ENCODE results near the gene AKT1. TPM values are rescaled to one million over a fixed set of nuclear protein-coding genes. Genes with fewer than 3 reads are reported as not detected.
"Not testable (repeated sequence)": the region's sequence is repeated elsewhere in the genome, so short reads cannot be mapped to it uniquely, and the experiment has no call there.

AKT1 gene
- total RNA-seq, 1 donor from 2014 or later = 140 TPM

DNA sequence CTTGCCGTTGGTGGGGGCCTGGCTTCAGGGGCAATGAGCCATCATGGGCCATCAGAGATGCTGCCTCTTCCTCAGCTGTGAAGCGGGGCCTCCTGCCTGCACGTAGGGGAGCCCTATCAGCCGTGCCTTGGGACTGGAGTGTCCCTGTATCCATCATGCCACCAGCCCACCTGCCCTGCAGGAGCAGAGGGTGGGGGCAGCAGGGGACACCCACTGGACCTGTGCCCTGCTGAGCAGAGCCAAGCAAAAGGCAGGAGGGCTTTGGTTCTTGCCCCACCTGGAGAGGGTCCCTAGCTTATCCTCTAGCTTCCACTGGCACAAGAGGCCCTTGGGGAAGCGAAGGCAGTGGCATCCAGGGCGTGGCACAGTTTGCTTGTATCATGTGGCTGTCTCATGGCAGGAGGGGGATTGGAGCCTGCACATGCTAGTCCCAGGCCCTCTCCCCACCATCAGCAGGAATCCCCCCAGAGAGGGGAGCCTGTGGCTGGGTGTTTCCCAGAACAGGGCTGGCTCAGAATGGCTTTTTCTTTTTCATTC lies 61.4 kb downstream of the AKT1 start:
- H3K4me1 Mint-ChIP-seq (ENCODE audit: low read depth) = no peaks in the 10 kb centered on the region
- H3K36me3 Mint-ChIP-seq (ENCODE audit: low read depth) = no peaks in the 10 kb centered on the region
- no peak overlapping the region for H3K27ac Mint-ChIP-seq
- H3K9me3 Mint-ChIP-seq = no peaks in the 10 kb centered on the region
- no peak for DNase-seq (ENCODE audit: low spot score)
- intact Hi-C loops (cut with micrococcal nuclease) = no loop called here
- H3K4me3 Mint-ChIP-seq = no peak overlapping the region
- no peaks in the 10 kb centered on the region for H3K27me3 Mint-ChIP-seq (ENCODE audit: insufficient read depth)

DNA sequence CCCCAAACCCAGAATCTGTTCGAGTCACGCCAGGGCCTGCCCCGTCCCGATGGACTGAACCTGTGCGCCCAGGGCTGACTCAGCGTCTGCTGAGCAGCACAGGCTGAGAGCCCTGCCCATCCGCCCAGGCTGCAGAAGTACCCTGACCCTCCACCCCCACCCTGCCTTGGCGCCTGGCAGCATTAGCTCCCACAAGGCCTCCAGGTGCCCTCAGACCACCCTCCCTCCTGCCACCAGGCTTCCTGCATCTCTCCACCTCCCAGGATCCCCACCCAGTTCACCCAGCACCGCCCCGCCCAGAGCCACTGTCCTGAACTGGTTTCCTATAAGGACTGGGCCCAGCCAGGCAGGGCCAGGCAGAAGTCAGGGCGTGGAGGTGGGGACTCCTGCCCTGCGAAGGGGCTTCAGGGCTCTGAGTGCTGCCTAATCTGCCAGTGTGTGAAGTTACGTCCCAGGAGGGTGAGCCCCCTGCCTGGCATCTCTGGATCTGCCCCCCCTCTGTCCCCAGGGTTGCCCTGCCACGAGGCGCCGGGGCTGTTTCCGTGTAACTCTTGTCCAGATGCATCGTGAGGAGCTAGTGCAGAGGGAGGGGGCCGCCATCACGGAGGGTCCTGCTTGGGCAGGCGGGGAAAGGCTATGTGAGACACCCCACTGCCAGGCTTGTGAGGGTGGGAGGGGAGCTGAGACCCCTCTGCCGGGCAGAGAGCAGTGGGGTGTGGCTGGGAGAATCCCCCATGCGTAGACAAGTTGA lies 62.4 kb downstream of the AKT1 start:
- Mint-ChIP-seq H3K4me1 (ENCODE audit: low read depth) (no peaks in the 10 kb centered on the region), H3K9me3 (no peaks in the 10 kb centered on the region), H3K27me3 (ENCODE audit: insufficient read depth) (no peaks in the 10 kb centered on the region), H3K27ac (no peak overlapping the region), H3K4me3 (no peak overlapping the region), H3K36me3 (ENCODE audit: low read depth) (no peaks in the 10 kb centered on the region)
- no peak for DNase-seq (ENCODE audit: low spot score)
- intact Hi-C loops (cut with micrococcal nuclease) = no loop called here

DNA sequence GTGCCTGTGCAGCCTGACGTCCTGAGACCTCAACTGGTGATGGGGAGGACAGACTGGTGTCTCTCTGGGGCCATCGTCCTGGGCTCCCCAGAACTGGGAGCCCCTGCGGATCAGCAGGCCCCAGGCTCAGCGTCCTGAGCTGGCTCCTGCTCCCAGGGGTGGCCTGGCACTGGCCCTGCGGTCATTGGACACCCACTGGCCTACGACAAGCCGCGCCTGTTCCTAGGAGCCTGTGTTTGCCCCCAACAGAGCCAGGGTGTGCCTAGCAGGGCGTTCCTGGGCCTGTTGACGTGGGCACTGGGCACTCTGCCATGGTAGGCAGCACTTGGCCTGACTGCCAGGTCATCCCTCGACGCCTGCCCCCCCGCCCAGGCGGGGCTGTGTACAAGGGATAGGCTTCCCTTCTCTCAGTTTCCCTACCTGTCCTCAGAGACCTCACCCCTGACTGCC lies 63.2 kb downstream of the AKT1 start:
- intact Hi-C loops (cut with micrococcal nuclease) = no loop called here

DNA sequence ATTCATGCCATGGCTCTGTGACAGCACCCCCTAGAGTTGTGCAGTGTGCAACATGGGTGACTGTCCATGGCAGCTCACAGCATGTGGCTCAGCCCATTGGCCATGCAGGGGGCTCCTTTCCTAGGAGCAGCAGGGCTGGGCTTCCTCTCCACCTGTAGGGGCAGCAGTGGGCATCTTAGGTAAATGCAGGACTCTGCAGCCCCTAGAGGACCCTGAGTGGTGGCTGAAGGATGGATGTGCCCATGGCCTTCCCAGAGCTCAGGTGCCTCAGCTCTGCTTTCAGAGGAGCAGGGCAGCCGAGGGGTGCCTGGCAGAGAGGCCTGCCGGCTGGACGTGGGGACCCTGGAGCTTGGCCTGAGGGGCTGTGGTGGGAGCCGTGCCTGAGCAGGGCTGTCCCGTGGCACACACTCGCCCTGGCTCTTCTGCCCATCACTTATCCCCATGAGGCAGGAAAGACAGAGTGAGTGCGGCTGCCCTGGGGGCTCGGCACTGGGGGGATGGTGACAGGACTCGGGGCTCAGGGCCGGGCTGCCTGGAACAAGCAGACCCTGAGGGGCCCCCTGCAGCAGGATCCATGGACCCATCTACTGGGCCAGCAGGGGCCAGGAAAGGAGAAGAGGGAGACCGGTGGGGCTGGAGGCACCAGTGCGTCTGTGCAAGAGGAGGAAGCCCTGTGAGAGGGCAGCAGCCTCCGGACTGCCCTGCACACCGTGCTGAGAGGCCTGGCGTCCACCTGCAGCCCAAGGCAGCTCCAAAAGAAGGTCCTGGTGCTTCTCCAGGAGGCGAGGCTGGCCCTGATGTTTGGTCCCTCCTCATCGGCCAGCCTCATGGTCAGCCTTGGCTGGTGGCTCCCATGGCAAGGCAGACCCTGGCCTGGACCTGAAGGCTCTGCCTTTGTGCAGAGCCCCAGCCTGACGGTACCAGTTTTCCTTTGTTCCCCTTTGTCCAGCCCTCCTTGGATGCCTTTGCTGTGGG lies 63.9 kb downstream of the AKT1 start:
- Mint-ChIP-seq H3K27ac (no peak overlapping the region), H3K4me3 (no peak overlapping the region), H3K4me1 (ENCODE audit: low read depth) (no peaks in the 10 kb centered on the region), H3K9me3 (no peaks in the 10 kb centered on the region), H3K36me3 (ENCODE audit: low read depth) (no peaks in the 10 kb centered on the region), H3K27me3 (ENCODE audit: insufficient read depth) (no peaks in the 10 kb centered on the region)
- intact Hi-C loops (cut with micrococcal nuclease) = no loop called here
- DNase-seq (ENCODE audit: low spot score) = no peak

More for the DNA sequence above, 63.2 kb downstream of the AKT1 start:
- Mint-ChIP-seq H3K4me3 (no peak overlapping the region), H3K36me3 (ENCODE audit: low read depth) (no peaks in the 10 kb centered on the region), H3K9me3 (no peaks in the 10 kb centered on the region), H3K27me3 (ENCODE audit: insufficient read depth) (no peaks in the 10 kb centered on the region), H3K4me1 (ENCODE audit: low read depth) (no peaks in the 10 kb centered on the region), H3K27ac (no peak overlapping the region)
- no peak for DNase-seq (ENCODE audit: low spot score)

DNA sequence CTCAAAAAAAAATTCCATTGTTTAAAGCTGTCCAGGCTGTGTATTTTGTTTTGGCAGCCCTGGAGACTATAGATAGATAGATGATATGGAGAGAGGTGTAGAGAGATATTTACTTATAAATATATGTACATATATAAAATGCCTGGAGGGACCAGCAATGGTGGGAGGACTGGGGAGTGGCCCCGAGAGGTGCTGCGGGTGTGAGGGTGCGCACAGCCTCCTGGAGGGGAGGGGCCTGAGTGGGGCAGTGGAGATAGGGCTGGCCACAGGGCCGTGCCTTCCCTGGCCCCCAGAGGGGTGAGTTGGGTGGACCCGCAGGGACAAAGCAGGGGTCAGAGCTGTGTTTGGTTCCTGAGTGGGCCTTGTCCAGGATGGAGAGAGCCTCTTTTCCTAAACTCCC lies 65.1 kb downstream of the AKT1 start:
- intact Hi-C loops (cut with micrococcal nuclease) = no loop called here
- no peak overlapping the region for H3K27ac Mint-ChIP-seq
- no peaks in the 10 kb centered on the region for H3K9me3 Mint-ChIP-seq
- no peak for DNase-seq (ENCODE audit: low spot score)
- no peak overlapping the region for H3K4me3 Mint-ChIP-seq
- no peaks in the 10 kb centered on the region for H3K36me3 Mint-ChIP-seq (ENCODE audit: low read depth)
- H3K4me1 Mint-ChIP-seq (ENCODE audit: low read depth) = no peaks in the 10 kb centered on the region
- no peaks in the 10 kb centered on the region for H3K27me3 Mint-ChIP-seq (ENCODE audit: insufficient read depth)

DNA sequence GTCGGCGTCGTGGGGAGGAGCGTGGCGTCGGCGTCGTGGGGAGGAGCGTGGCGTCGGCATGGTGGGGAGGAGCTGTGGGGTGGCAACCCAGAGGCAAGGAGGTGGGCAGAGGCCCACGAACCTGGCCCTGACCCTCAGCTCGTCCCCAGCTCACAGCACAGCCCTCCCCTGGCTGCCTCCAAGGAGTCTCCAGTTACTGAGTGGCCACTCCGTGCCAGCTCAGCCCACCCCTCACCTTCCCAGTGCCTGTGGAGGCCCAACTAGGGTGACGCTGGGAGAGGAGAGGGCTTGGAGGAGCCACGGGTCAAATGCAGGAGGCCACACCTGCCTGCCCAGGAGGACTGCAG lies 65.7 kb downstream of the AKT1 start:
- H3K4me1 Mint-ChIP-seq (ENCODE audit: low read depth) = no peaks in the 10 kb centered on the region

DNA sequence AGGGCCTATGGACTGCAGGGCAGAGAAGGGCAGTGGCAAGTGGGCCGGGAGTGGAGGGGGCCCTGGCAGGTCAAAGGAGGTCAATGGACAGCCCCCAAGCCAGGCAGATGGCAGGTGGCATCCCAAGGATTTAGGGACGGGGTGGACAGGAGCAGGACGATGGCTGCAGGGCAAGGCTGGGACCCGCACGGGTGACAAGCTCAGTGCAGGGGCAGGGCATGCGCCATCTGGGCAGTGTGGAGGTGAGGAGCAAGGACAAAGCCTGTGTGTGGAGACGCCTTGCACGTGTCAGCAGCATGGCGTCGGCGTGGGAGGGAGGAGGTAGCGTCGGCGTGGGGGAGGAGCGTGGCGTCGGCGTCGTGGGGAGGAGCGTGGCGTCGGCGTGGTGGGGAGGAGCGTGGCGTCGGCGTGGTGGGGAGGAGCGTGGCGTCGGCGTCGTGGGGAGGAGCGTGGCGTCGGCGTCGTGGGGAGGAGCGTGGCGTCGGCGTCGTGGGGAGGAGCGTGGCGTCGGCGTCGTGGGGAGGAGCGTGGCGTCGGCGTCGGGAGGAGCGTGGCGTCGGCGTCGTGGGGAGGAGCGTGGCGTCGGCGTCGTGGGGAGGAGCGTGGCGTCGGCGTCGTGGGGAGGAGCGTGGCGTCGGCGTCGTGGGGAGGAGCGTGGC lies 66.2 kb downstream of the AKT1 start:
- intact Hi-C loops (cut with micrococcal nuclease); H3K4me3 Mint-ChIP-seq; DNase-seq (ENCODE audit: low spot score); H3K9me3 Mint-ChIP-seq; H3K36me3 Mint-ChIP-seq (ENCODE audit: low read depth); H3K27me3 Mint-ChIP-seq (ENCODE audit: insufficient read depth); H3K4me1 Mint-ChIP-seq (ENCODE audit: low read depth); H3K27ac Mint-ChIP-seq: not testable (repeated sequence)

More for the DNA sequence above, 65.7 kb downstream of the AKT1 start:
- Mint-ChIP-seq H3K27me3 (ENCODE audit: insufficient read depth) (no peaks in the 10 kb centered on the region), H3K36me3 (ENCODE audit: low read depth) (no peaks in the 10 kb centered on the region), H3K9me3 (no peaks in the 10 kb centered on the region), H3K4me3 (no peak overlapping the region), H3K27ac (no peak overlapping the region)
- intact Hi-C loops (cut with micrococcal nuclease) = no loop called here
- DNase-seq (ENCODE audit: low spot score) = no peak

DNA sequence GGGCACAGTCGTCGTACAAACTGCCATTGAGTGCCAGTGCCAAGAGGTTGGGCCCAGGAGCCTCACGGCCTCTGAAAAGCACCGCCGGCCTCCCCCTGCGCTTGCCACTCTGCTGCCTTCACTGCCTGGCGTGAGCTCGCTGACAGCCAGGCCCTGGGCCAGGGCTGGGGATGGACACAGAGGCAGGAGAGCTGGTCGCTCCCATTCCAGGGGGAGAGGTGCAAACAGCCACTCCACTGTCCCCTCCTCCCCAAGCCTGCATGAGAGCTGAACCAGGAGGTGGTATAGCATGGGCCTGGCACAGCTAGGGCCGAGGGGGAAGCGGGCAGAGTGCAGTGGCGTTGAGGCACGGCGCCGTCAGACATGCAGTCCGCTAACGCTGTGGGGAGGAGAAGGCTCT lies 66.9 kb downstream of the AKT1 start:
- intact Hi-C loops (cut with micrococcal nuclease) = no loop called here
- Mint-ChIP-seq H3K4me3 (no peak overlapping the region), H3K4me1 (ENCODE audit: low read depth) (no peaks in the 10 kb centered on the region), H3K36me3 (ENCODE audit: low read depth) (no peaks in the 10 kb centered on the region), H3K27ac (no peak overlapping the region), H3K9me3 (no peaks in the 10 kb centered on the region), H3K27me3 (ENCODE audit: insufficient read depth) (no peaks in the 10 kb centered on the region)
- DNase-seq (ENCODE audit: low spot score) = no peak

DNA sequence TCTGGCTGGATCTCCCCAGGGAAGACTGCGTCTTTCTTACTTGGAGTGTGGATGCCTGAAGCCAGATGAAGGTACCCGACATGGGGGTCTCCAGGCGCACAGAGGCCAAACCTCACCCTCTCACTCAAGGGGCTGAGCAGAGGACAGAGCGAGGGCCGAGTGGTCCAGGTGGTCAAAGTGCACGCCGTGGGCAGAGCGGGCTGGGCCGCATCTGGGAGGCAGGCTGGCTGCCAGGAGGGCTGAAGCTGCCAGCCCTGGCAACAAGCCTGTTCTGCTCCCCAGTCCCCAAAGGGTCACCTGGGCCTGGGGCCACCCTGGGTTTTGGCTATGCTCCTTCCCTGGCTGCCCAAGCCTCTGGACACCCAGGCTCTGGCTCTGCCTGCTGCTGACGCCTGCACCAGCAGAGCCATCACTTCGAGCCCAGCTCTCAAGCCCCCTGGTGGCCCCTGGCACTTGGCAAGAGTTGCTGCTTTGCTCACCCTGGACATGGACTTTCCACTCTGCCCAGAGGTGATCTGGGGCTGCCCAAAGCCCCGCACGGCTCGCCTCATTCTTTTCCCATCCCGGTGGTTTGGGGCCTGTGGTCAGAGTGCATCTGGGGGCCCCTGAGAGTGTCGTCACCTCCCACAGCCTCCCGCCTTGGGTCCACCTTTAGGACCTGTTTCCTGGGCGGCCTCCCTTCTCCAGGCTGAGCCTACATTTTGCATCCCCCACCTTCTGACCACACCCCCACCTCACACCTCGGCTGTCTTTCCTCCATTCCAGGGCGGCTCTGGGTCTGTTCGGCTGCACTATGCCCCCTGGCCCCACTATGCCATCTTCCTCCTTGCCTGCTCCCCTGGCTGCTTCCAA lies 68.7 kb downstream of the AKT1 start:
- H3K27ac Mint-ChIP-seq = no peak overlapping the region
- intact Hi-C loops (cut with micrococcal nuclease) = no loop called here
- H3K4me3 Mint-ChIP-seq = peak overlapping the region; percentile 15
- no peak for DNase-seq (ENCODE audit: low spot score)
- no peaks in the 10 kb centered on the region for H3K36me3 Mint-ChIP-seq (ENCODE audit: low read depth)
- no peaks in the 10 kb centered on the region for H3K4me1 Mint-ChIP-seq (ENCODE audit: low read depth)
- no peaks in the 10 kb centered on the region for H3K27me3 Mint-ChIP-seq (ENCODE audit: insufficient read depth)
- no peaks in the 10 kb centered on the region for H3K9me3 Mint-ChIP-seq

DNA sequence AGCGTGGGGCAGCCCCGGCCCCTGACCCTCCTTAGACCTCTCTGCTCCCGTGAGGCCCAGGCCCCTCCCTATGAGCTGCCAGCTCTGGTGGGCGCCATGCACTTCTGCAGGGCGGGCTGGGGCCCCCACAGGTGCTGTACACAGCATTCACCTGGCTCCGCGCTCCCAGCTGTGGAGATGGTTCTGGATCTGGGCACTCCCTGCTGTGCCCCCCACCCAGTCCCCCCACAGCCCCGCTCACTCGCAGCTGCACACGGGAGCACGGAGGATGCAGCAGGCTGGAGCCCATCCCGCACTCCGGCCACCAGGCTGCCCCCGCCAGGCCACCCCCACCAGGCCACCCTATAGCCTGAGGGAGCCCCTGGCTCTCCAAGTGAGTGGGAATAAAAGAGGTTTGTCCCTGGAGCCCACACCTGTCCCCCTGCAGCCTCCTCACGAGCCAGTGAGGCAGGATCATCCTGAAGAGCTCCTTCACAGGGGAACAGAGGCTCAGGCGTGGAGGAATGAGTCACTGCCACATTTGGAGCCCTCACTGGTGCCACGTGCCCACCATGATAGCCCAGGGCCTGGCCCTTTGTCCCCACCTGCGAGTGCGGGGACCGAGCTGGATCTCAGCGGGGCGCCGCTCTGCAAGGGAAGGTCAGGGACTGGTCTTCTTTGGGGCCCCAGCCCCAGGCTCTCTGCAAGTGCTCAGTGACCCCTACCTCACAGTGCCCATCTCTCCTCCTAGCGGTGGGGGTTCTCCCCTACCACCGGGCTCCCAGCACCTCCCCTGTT lies 69.6 kb downstream of the AKT1 start:
- intact Hi-C loops (cut with micrococcal nuclease) = no loop called here
- no peak overlapping the region for H3K27ac Mint-ChIP-seq
- no peaks in the 10 kb centered on the region for H3K9me3 Mint-ChIP-seq
- H3K4me1 Mint-ChIP-seq (ENCODE audit: low read depth) = no peaks in the 10 kb centered on the region
- no peaks in the 10 kb centered on the region for H3K27me3 Mint-ChIP-seq (ENCODE audit: insufficient read depth)
- H3K36me3 Mint-ChIP-seq (ENCODE audit: low read depth) = no peaks in the 10 kb centered on the region
- DNase-seq (ENCODE audit: low spot score) = no peak
- peak overlapping the region; percentile 53 for H3K4me3 Mint-ChIP-seq

DNA sequence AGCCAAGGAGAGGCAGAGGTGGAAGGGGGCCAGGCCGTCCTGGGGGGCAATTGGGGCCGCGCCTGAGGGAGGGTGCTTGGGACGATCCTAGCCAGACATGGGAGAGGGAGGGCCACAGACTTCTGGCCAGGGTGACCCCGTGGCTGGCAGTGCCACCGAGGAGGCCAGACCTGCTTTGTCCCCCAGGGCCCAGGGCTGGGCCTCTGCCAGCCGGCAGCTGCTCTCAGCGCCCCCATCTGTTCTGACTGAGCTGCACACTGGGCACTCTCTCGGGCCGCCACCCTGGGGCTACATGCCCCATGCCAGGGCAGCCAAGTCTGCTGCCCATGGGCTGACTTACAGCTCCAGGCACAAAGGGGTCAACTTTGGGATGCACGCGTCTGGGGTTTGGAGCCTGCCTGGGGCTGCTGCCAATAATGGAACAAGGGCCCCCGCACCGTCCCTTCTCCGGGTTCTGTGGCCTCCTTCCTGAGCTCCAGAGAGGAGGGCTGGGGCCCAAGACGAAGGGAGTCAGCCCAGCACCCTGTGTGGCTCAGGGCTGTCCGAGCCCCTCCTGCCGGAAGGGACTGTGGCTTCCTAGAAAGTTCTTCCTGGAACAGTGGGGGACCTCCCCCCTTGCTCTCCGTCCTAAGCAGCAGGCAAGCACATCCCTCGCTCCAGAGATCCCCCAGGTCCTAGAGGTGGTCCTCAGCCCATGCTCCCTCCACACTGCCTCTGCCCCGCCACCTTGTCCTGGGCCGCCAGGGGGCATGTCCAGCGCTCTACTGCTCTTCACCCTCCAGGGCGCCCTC lies 70.4 kb downstream of the AKT1 start:
- intact Hi-C loops (cut with micrococcal nuclease) = loop anchor here (1.0 kb wide), 3 partner anchors 27 to 101 kb away; no protein-coding TSS in a partner anchor

More for the DNA sequence above, 70.4 kb downstream of the AKT1 start:
- no peak for DNase-seq (ENCODE audit: low spot score)
- Mint-ChIP-seq H3K4me1 (ENCODE audit: low read depth) (no peaks in the 10 kb centered on the region), H3K27me3 (ENCODE audit: insufficient read depth) (no peaks in the 10 kb centered on the region), H3K27ac (no peak overlapping the region), H3K9me3 (no peaks in the 10 kb centered on the region), H3K36me3 (ENCODE audit: low read depth) (no peaks in the 10 kb centered on the region), H3K4me3 (peak overlapping the region; percentile 59)

All from activated T-helper 1 cell treated with anti-CD3 and anti-CD28 coated beads, Interleukin-12 subunit alpha, Interleukin-12 subunit beta, Interleukin-2, Interleukin-4 antibody, amounts not matched to agents 30 ng/mL and 10 ng/mL and 1 ng/mL, durations not matched to agents 14 hours and 24 hours and 36 hours (primary cell).